SK-N-SH (cell line): Measurements from ENCODE around the gene IFNG-AS1. TPM values are rescaled to one million over a fixed set of nuclear protein-coding genes. Genes with fewer than 3 reads are reported as not detected.

Experiments
- CTCF ChIA-PET: fragments of 300-600, 350-600 bp; formaldehyde crosslinking; extraction: SDS; loops from one replicate; lab custom pipeline; 2021; lab: Yijun Ruan, JAX
- POLR2A ChIA-PET: fragments of 350-600 bp; sonication (Branson Sonifier 250); formaldehyde crosslinking; extraction: SDS; loops from one replicate; lab custom pipeline; 2020; ENCODE audit warnings: antibody characterized with exemption, inconsistent platforms; lab: Yijun Ruan, JAX
- DNase-seq: peaks from one replicate; pipeline ENCODE4 v3.0.0; 2012
- H2AFZ ChIP-seq: fragments of 200-600 bp; sonication (generic); 2 replicates; pipeline ENCODE4 v1.8.1; 2016; ENCODE audit warnings: antibody characterized with exemption, mild to moderate bottlenecking, low read depth
- H3F3A ChIP-seq: fragments of 200-600 bp; sonication (generic); replicated peaks from 2 replicates; pipeline ENCODE3; 2016; ENCODE audit warnings: antibody characterized with exemption, mild to moderate bottlenecking; ENCODE audit not compliant: insufficient read depth
- H3K27ac ChIP-seq, 2 experiments: fragments of 200-500 bp in 1 of 2; fragments of 200-600 bp in 1 of 2; sonication (Bioruptor generic) in 1 of 2; sonication (generic), shearing (Covaris generic) in 1 of 2; 2 replicates each; pipeline versions ENCODE4 v1.5.1 to v1.6.1; 2014 to 2016; ENCODE audit warnings: low read depth in 2 of 2, inconsistent platforms in 1 of 2, low read length in 1 of 2, mild to moderate bottlenecking in 1 of 2, mixed read lengths in 1 of 2
- H3K27me3 ChIP-seq: fragments of 200-600 bp; sonication (generic), shearing (Covaris generic); 2 replicates; pipeline ENCODE4 v1.6.1; 2016; ENCODE audit warnings: mixed run types; ENCODE audit not compliant: insufficient read depth
- H3K36me3 ChIP-seq, 2 experiments: fragments of 200-500 bp in 1 of 2; fragments of 200-600 bp in 1 of 2; sonication (Bioruptor generic) in 1 of 2; sonication (generic) in 1 of 2; replicated peaks in 1 of 2; 2 replicates each; pipeline versions ENCODE3 to v1.5.1; 2014 to 2016; ENCODE audit warnings: low read length in 1 of 2, mild to moderate bottlenecking in 1 of 2; ENCODE audit not compliant: insufficient read depth in 2 of 2, control insufficient read depth in 1 of 2
- H3K4me1 ChIP-seq, 2 experiments: fragments of 200-500 bp in 1 of 2; fragments of 200-600 bp in 1 of 2; sonication (Bioruptor generic) in 1 of 2; sonication (generic), shearing (Covaris generic) in 1 of 2; 2 replicates each; pipeline versions ENCODE4 v1.5.1 to v1.6.1; 2014 to 2016; ENCODE audit warnings: low read depth in 1 of 2, low read length in 1 of 2, mixed run types in 1 of 2; ENCODE audit not compliant: insufficient read depth in 2 of 2, control insufficient read depth in 1 of 2
- H3K4me2 ChIP-seq: fragments of 200-600 bp; sonication (generic), shearing (Covaris generic); 2 replicates; pipeline ENCODE4 v1.6.1; 2017; ENCODE audit warnings: mixed run types
- H3K4me3 ChIP-seq, 2 experiments: fragments of 200-500 bp in 1 of 2; fragments of 200-600 bp in 1 of 2; sonication (Bioruptor generic) in 1 of 2; sonication (generic), shearing (Covaris generic) in 1 of 2; 2 replicates each; pipeline versions ENCODE4 v1.5.1 to v1.8.1; 2014 to 2016; ENCODE audit warnings: low read depth in 2 of 2, inconsistent platforms in 1 of 2, low read length in 1 of 2, mild to moderate bottlenecking in 1 of 2, mixed read lengths in 1 of 2, moderate library complexity in 1 of 2
- H3K79me2 ChIP-seq: fragments of 200-600 bp; sonication (generic); 2 replicates; pipeline ENCODE4 v1.8.1; 2017; ENCODE audit warnings: mild to moderate bottlenecking; ENCODE audit not compliant: insufficient read depth
- H3K9ac ChIP-seq: fragments of 200-600 bp; sonication (generic); 2 replicates; pipeline ENCODE4 v1.6.1; 2017; ENCODE audit warnings: mixed run types
- H3K9me2 ChIP-seq: fragments of 200-600 bp; sonication (generic); 2 replicates; pipeline ENCODE4 v1.6.1; 2017; ENCODE audit warnings: mixed run types
- H3K9me3 ChIP-seq: fragments of 200-600 bp; sonication (generic); 2 replicates; pipeline ENCODE4 v1.6.1; 2017; ENCODE audit warnings: mixed run types, mild to moderate bottlenecking, moderate library complexity
- H4K20me1 ChIP-seq: fragments of 200-600 bp; sonication (generic); 2 replicates; pipeline ENCODE4 v1.6.1; 2017; ENCODE audit warnings: mild to moderate bottlenecking, mixed run types; ENCODE audit not compliant: insufficient read depth
- CHD2 ChIP-seq: fragments of 150-350 bp; IDR thresholded peaks from 2 replicates; pipeline ENCODE4 v1.6.1; 2018; ENCODE audit warnings: low read length; ENCODE audit not compliant: partially characterized antibody
- ELF1 ChIP-seq: IDR thresholded peaks from 2 replicates; pipeline ENCODE4 v1.4.0; 2012
- FOXJ3 ChIP-seq: sonication (generic); formaldehyde crosslinking; IDR thresholded peaks from 2 replicates; pipeline ENCODE4 v1.5.1; 2020; ENCODE audit warnings: mild to moderate bottlenecking, missing genetic modification reagents
- JUND ChIP-seq: IDR thresholded peaks from 2 replicates; pipeline ENCODE4 v1.4.0; 2012
- NFIC ChIP-seq: IDR thresholded peaks from 2 replicates; pipeline ENCODE4 v1.4.0; 2012; ENCODE audit warnings: borderline replicate concordance
- NRF1 ChIP-seq: IDR thresholded peaks from 2 replicates; pipeline ENCODE4 v1.6.1; 2012; ENCODE audit warnings: low read depth, mild to moderate bottlenecking, low read length
- POLR2AphosphoS5 ChIP-seq: IDR thresholded peaks from 2 replicates; pipeline ENCODE4 v1.6.1; 2012; ENCODE audit warnings: low read depth, low read length
- RAD21 ChIP-seq: IDR thresholded peaks from 2 replicates; pipeline ENCODE4 v1.6.1; 2012; ENCODE audit warnings: mild to moderate bottlenecking, low read length
- RFX5 ChIP-seq: IDR thresholded peaks from 2 replicates; pipeline ENCODE4 v1.6.1; 2012; ENCODE audit warnings: mild to moderate bottlenecking, improper control_type of control experiment, low read length
- SIN3A ChIP-seq: IDR thresholded peaks from 2 replicates; pipeline ENCODE4 v1.6.1; 2012; ENCODE audit warnings: low read depth, mild to moderate bottlenecking, low read length, moderate library complexity, borderline replicate concordance
- SMC3 ChIP-seq: IDR thresholded peaks from 2 replicates; pipeline ENCODE4 v1.6.1; 2012; ENCODE audit warnings: low read depth, low read length, improper control_type of control experiment
- TAF1 ChIP-seq: IDR thresholded peaks from 2 replicates; pipeline ENCODE4 v1.6.1; 2012; ENCODE audit warnings: low read depth, mild to moderate bottlenecking, low read length, moderate library complexity, borderline replicate concordance
- TCF12 ChIP-seq: IDR thresholded peaks from 2 replicates; pipeline ENCODE4 v1.4.0; 2012
- polyA plus RNA-seq, 3 experiments: library from polyadenylated mRNA; depleted of rRNA; stranded (reverse); fragments of >200 nt; gene quantifications; 2 replicates each; pipeline ENCODE4 v1.2.3, GENCODE V29; 2012
- TF ChIP-seq, protein P1 (sequence below): IDR thresholded peaks from 2 replicates; pipeline ENCODE4 v1.4.0; 2012; ENCODE audit warnings: low read depth
- TF ChIP-seq, protein P2 (sequence below): IDR thresholded peaks from 2 replicates; pipeline ENCODE4 v1.4.0; 2012; ENCODE audit warnings: low read depth, borderline replicate concordance
- TF ChIP-seq, protein P3 (sequence below): fragments of 150-350 bp; IDR thresholded peaks from 2 replicates; pipeline ENCODE4 v1.6.1; 2016; ENCODE audit warnings: mild to moderate bottlenecking, low read depth, low read length
- TF ChIP-seq, protein P4 (sequence below): IDR thresholded peaks from 2 replicates; pipeline ENCODE4 v1.6.1; 2012; ENCODE audit warnings: mild to moderate bottlenecking, low read depth, low read length, moderate library complexity

IFNG-AS1 gene
- polyA plus RNA-seq, 1 of the 3 experiments (the other 2 are of a cell fraction) = not detected

DNA sequence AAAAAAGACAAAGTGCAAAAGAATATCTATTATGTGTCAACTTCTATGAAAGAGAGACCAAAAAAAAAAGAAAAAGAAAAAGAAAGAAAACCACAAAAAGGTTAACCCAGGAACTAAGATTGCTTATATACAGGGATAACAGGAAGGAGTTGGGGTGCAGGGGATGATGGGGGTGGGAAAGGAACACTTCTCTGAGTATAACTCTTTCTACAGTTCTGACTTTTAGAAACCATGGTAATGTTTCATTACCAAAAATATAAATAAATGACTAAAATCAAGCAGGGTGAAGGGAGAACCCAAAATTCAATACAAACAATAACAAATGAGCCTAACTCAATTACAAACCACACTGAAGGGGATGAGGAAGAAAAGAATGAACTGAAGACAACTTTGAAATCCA lies 9.1 kb downstream of the IFNG-AS1 start:
- ChIA-PET CTCF (no interaction called here), POLR2A (no interaction called here)
- Histone ChIP-seq H3K4me1 (no peaks in the 10 kb centered on the region; a peak in 1 of 4 replicates), H4K20me1 (no peaks in the 10 kb centered on the region), H3K27ac (no peak overlapping the region), H3K27me3 (no peaks in the 10 kb centered on the region), H3K9ac (no peak overlapping the region), H3K9me3 (no peaks in the 10 kb centered on the region), H3K9me2 (no peaks in the 10 kb centered on the region), H3K4me3 (no peak overlapping the region), H2AFZ (no peak overlapping the region), H3K79me2 (no peaks in the 10 kb centered on the region), H3K36me3 (no peaks in the 10 kb centered on the region), H3K4me2 (no peak overlapping the region), H3F3A (no peaks in the 10 kb centered on the region)
- DNase-seq = no peak
- TF ChIP-seq, protein P1, sequence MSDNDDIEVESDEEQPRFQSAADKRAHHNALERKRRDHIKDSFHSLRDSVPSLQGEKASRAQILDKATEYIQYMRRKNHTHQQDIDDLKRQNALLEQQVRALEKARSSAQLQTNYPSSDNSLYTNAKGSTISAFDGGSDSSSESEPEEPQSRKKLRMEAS = no peak
- no peak for TF ChIP-seq CHD2
- no peak for TF ChIP-seq NRF1
- no peak for TF ChIP-seq ELF1
- TF ChIP-seq JUND = no peak
- no peak for TF ChIP-seq SMC3
- TF ChIP-seq SIN3A = no peak
- TF ChIP-seq, protein P2, sequence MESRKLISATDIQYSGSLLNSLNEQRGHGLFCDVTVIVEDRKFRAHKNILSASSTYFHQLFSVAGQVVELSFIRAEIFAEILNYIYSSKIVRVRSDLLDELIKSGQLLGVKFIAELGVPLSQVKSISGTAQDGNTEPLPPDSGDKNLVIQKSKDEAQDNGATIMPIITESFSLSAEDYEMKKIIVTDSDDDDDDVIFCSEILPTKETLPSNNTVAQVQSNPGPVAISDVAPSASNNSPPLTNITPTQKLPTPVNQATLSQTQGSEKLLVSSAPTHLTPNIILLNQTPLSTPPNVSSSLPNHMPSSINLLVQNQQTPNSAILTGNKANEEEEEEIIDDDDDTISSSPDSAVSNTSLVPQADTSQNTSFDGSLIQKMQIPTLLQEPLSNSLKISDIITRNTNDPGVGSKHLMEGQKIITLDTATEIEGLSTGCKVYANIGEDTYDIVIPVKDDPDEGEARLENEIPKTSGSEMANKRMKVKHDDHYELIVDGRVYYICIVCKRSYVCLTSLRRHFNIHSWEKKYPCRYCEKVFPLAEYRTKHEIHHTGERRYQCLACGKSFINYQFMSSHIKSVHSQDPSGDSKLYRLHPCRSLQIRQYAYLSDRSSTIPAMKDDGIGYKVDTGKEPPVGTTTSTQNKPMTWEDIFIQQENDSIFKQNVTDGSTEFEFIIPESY = no peak
- no peak for TF ChIP-seq POLR2AphosphoS5
- no peak for TF ChIP-seq FOXJ3 (CRISPR knock-in tag)
- TF ChIP-seq, protein P3, sequence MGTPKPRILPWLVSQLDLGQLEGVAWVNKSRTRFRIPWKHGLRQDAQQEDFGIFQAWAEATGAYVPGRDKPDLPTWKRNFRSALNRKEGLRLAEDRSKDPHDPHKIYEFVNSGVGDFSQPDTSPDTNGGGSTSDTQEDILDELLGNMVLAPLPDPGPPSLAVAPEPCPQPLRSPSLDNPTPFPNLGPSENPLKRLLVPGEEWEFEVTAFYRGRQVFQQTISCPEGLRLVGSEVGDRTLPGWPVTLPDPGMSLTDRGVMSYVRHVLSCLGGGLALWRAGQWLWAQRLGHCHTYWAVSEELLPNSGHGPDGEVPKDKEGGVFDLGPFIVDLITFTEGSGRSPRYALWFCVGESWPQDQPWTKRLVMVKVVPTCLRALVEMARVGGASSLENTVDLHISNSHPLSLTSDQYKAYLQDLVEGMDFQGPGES = no peak
- no peak for TF ChIP-seq RAD21
- TF ChIP-seq NFIC = no peak
- no peak for TF ChIP-seq TAF1
- TF ChIP-seq, protein P4, sequence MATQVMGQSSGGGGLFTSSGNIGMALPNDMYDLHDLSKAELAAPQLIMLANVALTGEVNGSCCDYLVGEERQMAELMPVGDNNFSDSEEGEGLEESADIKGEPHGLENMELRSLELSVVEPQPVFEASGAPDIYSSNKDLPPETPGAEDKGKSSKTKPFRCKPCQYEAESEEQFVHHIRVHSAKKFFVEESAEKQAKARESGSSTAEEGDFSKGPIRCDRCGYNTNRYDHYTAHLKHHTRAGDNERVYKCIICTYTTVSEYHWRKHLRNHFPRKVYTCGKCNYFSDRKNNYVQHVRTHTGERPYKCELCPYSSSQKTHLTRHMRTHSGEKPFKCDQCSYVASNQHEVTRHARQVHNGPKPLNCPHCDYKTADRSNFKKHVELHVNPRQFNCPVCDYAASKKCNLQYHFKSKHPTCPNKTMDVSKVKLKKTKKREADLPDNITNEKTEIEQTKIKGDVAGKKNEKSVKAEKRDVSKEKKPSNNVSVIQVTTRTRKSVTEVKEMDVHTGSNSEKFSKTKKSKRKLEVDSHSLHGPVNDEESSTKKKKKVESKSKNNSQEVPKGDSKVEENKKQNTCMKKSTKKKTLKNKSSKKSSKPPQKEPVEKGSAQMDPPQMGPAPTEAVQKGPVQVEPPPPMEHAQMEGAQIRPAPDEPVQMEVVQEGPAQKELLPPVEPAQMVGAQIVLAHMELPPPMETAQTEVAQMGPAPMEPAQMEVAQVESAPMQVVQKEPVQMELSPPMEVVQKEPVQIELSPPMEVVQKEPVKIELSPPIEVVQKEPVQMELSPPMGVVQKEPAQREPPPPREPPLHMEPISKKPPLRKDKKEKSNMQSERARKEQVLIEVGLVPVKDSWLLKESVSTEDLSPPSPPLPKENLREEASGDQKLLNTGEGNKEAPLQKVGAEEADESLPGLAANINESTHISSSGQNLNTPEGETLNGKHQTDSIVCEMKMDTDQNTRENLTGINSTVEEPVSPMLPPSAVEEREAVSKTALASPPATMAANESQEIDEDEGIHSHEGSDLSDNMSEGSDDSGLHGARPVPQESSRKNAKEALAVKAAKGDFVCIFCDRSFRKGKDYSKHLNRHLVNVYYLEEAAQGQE = no peak
- no peak for TF ChIP-seq RFX5
- no peak for TF ChIP-seq TCF12
